ENCODE measurements around the gene DPEP3.

GRCh38 chr16:67979955-67980678 is at the start of gene DPEP3:
- TF ChIP-seq CTCF (IDR thresholded peaks at IDR 0.05) (no peak), POLR2A (IDR thresholded peaks at IDR 0.05) (no peak)
